Panc1 (cell line): ENCODE results near the gene CDC37. TPM values are rescaled to one million over a fixed set of nuclear protein-coding genes. Genes with fewer than 3 reads are reported as not detected.
A peak's percentile ranks its signal among the peaks of the same experiment; 100 is the strongest.

Source experiments
- ATAC-seq: fragments of 200-7000 bp; cut with Tn5 transposase; 2 replicates; pipeline ENCODE4 v1.9.1; 2020; ENCODE audit warnings: mild to moderate bottlenecking, moderate library complexity
- BruUV-seq: library from RNA; stranded (reverse); fragments of 400-500 nt; replicated peaks from 2 replicates; lab custom pipeline; 2021; lab: Mats Ljungman, UMichigan
- CTCF ChIA-PET: fragments of 300-600 bp; sonication (Branson Sonifier 250); formaldehyde crosslinking; loops from one replicate; lab custom pipeline; 2022; ENCODE audit warnings: antibody characterized with exemption; lab: Charles Lee
- POLR2A ChIA-PET: fragments of 300-600 bp; sonication (Branson Sonifier 250); formaldehyde crosslinking; loops from one replicate; lab custom pipeline; 2022; ENCODE audit warnings: antibody characterized with exemption; lab: Charles Lee
- DNase-seq: peaks from one replicate; pipeline ENCODE4 v3.0.0-alpha.2; 2010; ENCODE audit warnings: low read depth, low spot score
- H3K27ac ChIP-seq: 2 replicates; pipeline ENCODE4 v1.5.1; 2011; ENCODE audit warnings: mild to moderate bottlenecking, low read length, inconsistent platforms
- H3K27me3 ChIP-seq: fragments of 200-500 bp; sonication (Bioruptor generic); 2 replicates; pipeline ENCODE4 v1.6.0; 2014; ENCODE audit warnings: low read length, inconsistent platforms; ENCODE audit not compliant: control insufficient read depth, insufficient read depth
- H3K36me3 ChIP-seq: fragments of 200-500 bp; sonication (Bioruptor generic); 2 replicates; pipeline ENCODE4 v1.5.1; 2014; ENCODE audit warnings: inconsistent platforms, mild to moderate bottlenecking, low read length, moderate library complexity; ENCODE audit not compliant: control insufficient read depth, insufficient read depth
- H3K4me1 ChIP-seq: 2 replicates; pipeline ENCODE4 v1.5.1; 2011; ENCODE audit warnings: inconsistent platforms, mild to moderate bottlenecking, low read length, moderate library complexity; ENCODE audit not compliant: control insufficient read depth, insufficient read depth
- H3K4me3 ChIP-seq, 2 experiments: 2 replicates each; pipeline ENCODE4 v1.5.1; 2011 to 2012; ENCODE audit warnings: low read depth in 2 of 2, low read length in 2 of 2, mild to moderate bottlenecking in 2 of 2, inconsistent platforms in 1 of 2, moderate library complexity in 1 of 2
- H3K9me3 ChIP-seq: fragments of 200-500 bp; sonication (Bioruptor generic); 2 replicates; pipeline ENCODE4 v1.5.1; 2014; ENCODE audit warnings: low read depth, mild to moderate bottlenecking, inconsistent platforms, low read length, moderate library complexity; ENCODE audit not compliant: control insufficient read depth, insufficient read depth
- POLR2AphosphoS5 ChIP-seq: IDR thresholded peaks from 2 replicates; pipeline ENCODE4 v1.6.1; 2012; ENCODE audit warnings: mild to moderate bottlenecking, low read depth, low read length, moderate library complexity
- SIN3A ChIP-seq: IDR thresholded peaks from 2 replicates; pipeline ENCODE4 v1.6.1; 2012; ENCODE audit warnings: low read depth, mild to moderate bottlenecking, low read length, moderate library complexity, borderline replicate concordance; ENCODE audit not compliant: insufficient read depth
- TCF7L2 ChIP-seq: IDR thresholded peaks from 2 replicates; pipeline ENCODE4 v1.6.1; 2011; ENCODE audit warnings: mild to moderate bottlenecking, low read depth, low read length, inconsistent platforms
- in situ Hi-C: cut with HindIII; loops from 2 replicates; pipeline ENCODE4 v1.10.0; 2016; ENCODE audit warnings: low sequenced_read_pairs, low pct_unique_long_range_greater_than_20kb
- intact Hi-C: fragments of 100-400 bp; cut with micrococcal nuclease; formaldehyde crosslinking; loops from one replicate; pipeline ENCODE4 v1.10.0; 2022; ENCODE audit not compliant: unreplicated experiment
- total RNA-seq: library from RNA; stranded (reverse); gene quantifications from one replicate; pipeline ENCODE4 v1.2.1, GENCODE V29; 2021; ENCODE audit not compliant: unreplicated experiment
- TF ChIP-seq, protein P1 (sequence below), 2 experiments: IDR thresholded peaks; 2 replicates each; pipeline ENCODE4 v1.6.1; 2011 to 2012; ENCODE audit warnings: low read depth in 2 of 2, control low read depth in 1 of 2, low read length in 1 of 2, mild to moderate bottlenecking in 1 of 2, moderate library complexity in 1 of 2; ENCODE audit not compliant: insufficient read depth in 1 of 2
- TF ChIP-seq, protein P2 (sequence below): fragments of 450-650 bp; IDR thresholded peaks from 2 replicates; pipeline ENCODE4 v1.5.1; 2017; ENCODE audit warnings: mild to moderate bottlenecking

The CDC37 gene
- total RNA-seq, 1 experiment from 2014 or later = 162 TPM

DNA sequence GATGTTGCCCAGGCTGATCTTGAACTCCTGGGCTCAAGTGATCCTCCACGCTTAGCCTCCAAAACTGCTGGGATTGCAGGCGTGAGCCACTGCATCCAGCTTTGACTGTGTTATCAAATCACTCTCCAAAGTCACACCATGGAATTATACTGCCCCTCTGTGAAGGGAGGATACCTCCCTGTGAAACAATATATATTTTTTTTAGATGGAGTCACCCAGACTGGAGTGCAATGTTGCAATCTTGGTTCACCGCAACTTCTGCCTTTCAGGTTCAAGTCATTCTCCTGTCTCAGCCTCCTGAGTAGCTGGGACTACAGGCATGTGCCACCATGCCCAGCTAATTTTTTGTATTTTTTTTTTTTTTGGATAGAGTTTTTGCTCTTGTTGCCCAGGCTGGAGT, 30.7 kb downstream of the CDC37 start:
- DNase-seq (no peak), ATAC-seq (no peak)
- no peaks in the 10 kb centered on the region for H3K36me3 ChIP-seq
- no peak overlapping the region for H3K27ac ChIP-seq
- POLR2A ChIA-PET = no interaction called here
- CTCF ChIA-PET = no interaction called here
- H3K27me3 ChIP-seq = no peaks in the 10 kb centered on the region
- TF ChIP-seq, protein P1, sequence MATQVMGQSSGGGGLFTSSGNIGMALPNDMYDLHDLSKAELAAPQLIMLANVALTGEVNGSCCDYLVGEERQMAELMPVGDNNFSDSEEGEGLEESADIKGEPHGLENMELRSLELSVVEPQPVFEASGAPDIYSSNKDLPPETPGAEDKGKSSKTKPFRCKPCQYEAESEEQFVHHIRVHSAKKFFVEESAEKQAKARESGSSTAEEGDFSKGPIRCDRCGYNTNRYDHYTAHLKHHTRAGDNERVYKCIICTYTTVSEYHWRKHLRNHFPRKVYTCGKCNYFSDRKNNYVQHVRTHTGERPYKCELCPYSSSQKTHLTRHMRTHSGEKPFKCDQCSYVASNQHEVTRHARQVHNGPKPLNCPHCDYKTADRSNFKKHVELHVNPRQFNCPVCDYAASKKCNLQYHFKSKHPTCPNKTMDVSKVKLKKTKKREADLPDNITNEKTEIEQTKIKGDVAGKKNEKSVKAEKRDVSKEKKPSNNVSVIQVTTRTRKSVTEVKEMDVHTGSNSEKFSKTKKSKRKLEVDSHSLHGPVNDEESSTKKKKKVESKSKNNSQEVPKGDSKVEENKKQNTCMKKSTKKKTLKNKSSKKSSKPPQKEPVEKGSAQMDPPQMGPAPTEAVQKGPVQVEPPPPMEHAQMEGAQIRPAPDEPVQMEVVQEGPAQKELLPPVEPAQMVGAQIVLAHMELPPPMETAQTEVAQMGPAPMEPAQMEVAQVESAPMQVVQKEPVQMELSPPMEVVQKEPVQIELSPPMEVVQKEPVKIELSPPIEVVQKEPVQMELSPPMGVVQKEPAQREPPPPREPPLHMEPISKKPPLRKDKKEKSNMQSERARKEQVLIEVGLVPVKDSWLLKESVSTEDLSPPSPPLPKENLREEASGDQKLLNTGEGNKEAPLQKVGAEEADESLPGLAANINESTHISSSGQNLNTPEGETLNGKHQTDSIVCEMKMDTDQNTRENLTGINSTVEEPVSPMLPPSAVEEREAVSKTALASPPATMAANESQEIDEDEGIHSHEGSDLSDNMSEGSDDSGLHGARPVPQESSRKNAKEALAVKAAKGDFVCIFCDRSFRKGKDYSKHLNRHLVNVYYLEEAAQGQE (IDR thresholded peaks at IDR 0.05; ENCODE audit: insufficient read depth in 1 of 2, low read depth in 2 of 2, low read length in 1 of 2) = no peak
- TF ChIP-seq SIN3A (no peak), POLR2AphosphoS5 (no peak), TCF7L2 (no peak)
- TF ChIP-seq, protein P2, sequence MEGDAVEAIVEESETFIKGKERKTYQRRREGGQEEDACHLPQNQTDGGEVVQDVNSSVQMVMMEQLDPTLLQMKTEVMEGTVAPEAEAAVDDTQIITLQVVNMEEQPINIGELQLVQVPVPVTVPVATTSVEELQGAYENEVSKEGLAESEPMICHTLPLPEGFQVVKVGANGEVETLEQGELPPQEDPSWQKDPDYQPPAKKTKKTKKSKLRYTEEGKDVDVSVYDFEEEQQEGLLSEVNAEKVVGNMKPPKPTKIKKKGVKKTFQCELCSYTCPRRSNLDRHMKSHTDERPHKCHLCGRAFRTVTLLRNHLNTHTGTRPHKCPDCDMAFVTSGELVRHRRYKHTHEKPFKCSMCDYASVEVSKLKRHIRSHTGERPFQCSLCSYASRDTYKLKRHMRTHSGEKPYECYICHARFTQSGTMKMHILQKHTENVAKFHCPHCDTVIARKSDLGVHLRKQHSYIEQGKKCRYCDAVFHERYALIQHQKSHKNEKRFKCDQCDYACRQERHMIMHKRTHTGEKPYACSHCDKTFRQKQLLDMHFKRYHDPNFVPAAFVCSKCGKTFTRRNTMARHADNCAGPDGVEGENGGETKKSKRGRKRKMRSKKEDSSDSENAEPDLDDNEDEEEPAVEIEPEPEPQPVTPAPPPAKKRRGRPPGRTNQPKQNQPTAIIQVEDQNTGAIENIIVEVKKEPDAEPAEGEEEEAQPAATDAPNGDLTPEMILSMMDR = no peak
- intact Hi-C loops (no loop called here), in situ Hi-C loops (no loop called here)
- no TSS peak for BruUV-seq
- H3K4me3 ChIP-seq = no peak overlapping the region
- H3K4me1 ChIP-seq = no peaks in the 10 kb centered on the region
- no peaks in the 10 kb centered on the region for H3K9me3 ChIP-seq

DNA sequence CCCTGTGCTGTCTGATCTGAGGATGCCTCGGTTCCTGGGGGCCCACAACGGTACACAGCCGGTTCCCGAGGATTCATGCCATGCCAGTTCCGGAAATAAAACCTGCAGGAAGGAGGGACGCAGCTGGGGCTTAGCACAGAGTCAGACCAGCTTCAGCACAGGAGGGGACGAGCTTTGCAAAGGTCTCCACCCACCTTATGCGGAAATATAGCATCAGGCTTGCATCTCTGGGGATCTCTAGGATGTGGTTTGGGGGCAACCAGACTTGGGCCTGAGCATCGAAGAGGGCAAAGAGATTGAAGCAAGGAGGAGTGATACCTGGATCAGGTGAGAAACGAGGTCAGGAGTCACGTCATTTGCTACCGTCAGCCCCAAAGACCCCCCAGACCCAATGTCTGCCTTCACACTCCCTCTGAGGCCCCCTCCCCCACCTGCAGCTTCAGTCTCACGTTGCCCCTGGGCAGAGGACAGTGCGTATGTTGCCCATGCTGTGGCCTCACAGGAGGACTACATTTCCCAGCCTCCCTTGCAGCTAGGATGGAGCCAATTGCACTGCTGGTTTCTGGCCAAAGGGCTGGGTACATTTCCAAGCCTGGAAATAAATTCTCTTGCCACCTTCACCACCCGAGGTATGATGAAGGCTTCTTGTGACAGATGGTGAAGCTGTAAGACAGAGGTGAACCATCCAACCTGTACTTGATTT, 35.1 kb downstream of the CDC37 start:
- POLR2A ChIA-PET = no interaction called here
- H3K36me3 ChIP-seq = no peaks in the 10 kb centered on the region
- CTCF ChIA-PET = no interaction called here

More for the DNA sequence above, 35.1 kb downstream of the CDC37 start:
- in situ Hi-C loops (no loop called here), intact Hi-C loops (no loop called here)
- BruUV-seq = no TSS peak
- no peaks in the 10 kb centered on the region for H3K4me1 ChIP-seq
- DNase-seq (no peak), ATAC-seq (peak; percentile 60; the same call in 1 of the 2 replicates)
- TF ChIP-seq, protein P1 (IDR thresholded peaks at IDR 0.05; ENCODE audit: insufficient read depth in 1 of 2, low read depth in 2 of 2, low read length in 1 of 2) = no peak
- TF ChIP-seq SIN3A (no peak), POLR2AphosphoS5 (no peak), TCF7L2 (no peak)
- TF ChIP-seq, protein P2 = no peak
- no peaks in the 10 kb centered on the region for H3K27me3 ChIP-seq
- H3K4me3 ChIP-seq = no peak overlapping the region
- no peaks in the 10 kb centered on the region for H3K9me3 ChIP-seq
- no peak overlapping the region for H3K27ac ChIP-seq
